H1 (cell line): Measurements from ENCODE around the gene CD300E.

Experiments used
- BACH1 ChIP-seq: IDR thresholded peaks from 2 replicates; pipeline ENCODE4 v1.6.1; 2012; ENCODE audit warnings: low read length, improper control_type of control experiment
- CBX5 ChIP-seq: fragments of 300-800, 300-1000 bp; sonication (generic); IDR thresholded peaks from 2 replicates; pipeline ENCODE4 v1.7.1; 2016; ENCODE audit warnings: antibody characterized with exemption, low read length, low read depth
- CHD1 ChIP-seq: IDR thresholded peaks from 2 replicates; pipeline ENCODE4 v1.6.1; 2012; ENCODE audit warnings: low read depth, low read length, improper control_type of control experiment
- CHD7 ChIP-seq: fragments of 300-600 bp; sonication (generic); IDR thresholded peaks from 2 replicates; pipeline ENCODE4 v1.7.1; 2012; ENCODE audit warnings: low read length, moderate library complexity, mild to moderate bottlenecking, inconsistent platforms; ENCODE audit not compliant: insufficient replicate concordance
- CREB1 ChIP-seq: IDR thresholded peaks from 2 replicates; pipeline ENCODE4 v1.6.1; 2012; ENCODE audit warnings: inconsistent platforms
- EZH2 ChIP-seq: fragments of 200-600 bp; sonication (generic); IDR thresholded peaks from 2 replicates; pipeline ENCODE4 v1.7.1; 2012; ENCODE audit warnings: low read depth, mild to moderate bottlenecking, moderate library complexity, low read length, inconsistent platforms; ENCODE audit not compliant: severe bottlenecking
- GABPA ChIP-seq: IDR thresholded peaks from 2 replicates; pipeline ENCODE4 v1.6.1; 2011; ENCODE audit warnings: mild to moderate bottlenecking, low read length, moderate library complexity, borderline replicate concordance; ENCODE audit not compliant: insufficient read depth
- JUN ChIP-seq: IDR thresholded peaks from 2 replicates; pipeline ENCODE4 v1.6.1; 2011; ENCODE audit warnings: low read depth, mild to moderate bottlenecking, improper control_type of control experiment, low read length
- NRF1 ChIP-seq: IDR thresholded peaks from 2 replicates; pipeline ENCODE4 v1.6.1; 2011; ENCODE audit warnings: mild to moderate bottlenecking, low read depth, low read length, improper control_type of control experiment
- POLR2A ChIP-seq, 2 experiments: IDR thresholded peaks; 1 replicate in 1 of 2; 2 replicates in 1 of 2; pipeline ENCODE4 v1.6.1; 2011; ENCODE audit warnings: low read depth in 2 of 2, low read length in 2 of 2, mild to moderate bottlenecking in 2 of 2; ENCODE audit errors: control extremely low read depth in 1 of 2
- YY1 ChIP-seq: IDR thresholded peaks from 2 replicates; pipeline ENCODE4 v1.6.1; 2011; ENCODE audit warnings: low read depth, mild to moderate bottlenecking, low read length
- TF ChIP-seq, protein P1 (sequence below): IDR thresholded peaks from 2 replicates; pipeline ENCODE4 v1.6.1; 2012; ENCODE audit warnings: inconsistent platforms
- TF ChIP-seq, protein P2 (sequence below), 3 experiments: IDR thresholded peaks; 1 replicate in 2 of 3; 2 replicates in 1 of 3; pipeline versions ENCODE4 v1.5.1 to v1.6.1; 2011; ENCODE audit warnings: low read length in 3 of 3, mild to moderate bottlenecking in 3 of 3, inconsistent platforms in 2 of 3, low read depth in 1 of 3, moderate library complexity in 1 of 3; ENCODE audit not compliant: insufficient read depth in 1 of 3; ENCODE audit errors: control extremely low read depth in 1 of 3

GRCh38 chr17:74566132-74566753 lies 57.3 kb downstream of the CD300E start:
- TF ChIP-seq, protein P1, sequence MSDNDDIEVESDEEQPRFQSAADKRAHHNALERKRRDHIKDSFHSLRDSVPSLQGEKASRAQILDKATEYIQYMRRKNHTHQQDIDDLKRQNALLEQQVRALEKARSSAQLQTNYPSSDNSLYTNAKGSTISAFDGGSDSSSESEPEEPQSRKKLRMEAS = no peak
- TF ChIP-seq EZH2 (no peak), CREB1 (no peak), YY1 (no peak), CHD7 (no peak), GABPA (no peak), CBX5 (no peak), JUN (no peak), CHD1 (no peak), NRF1 (no peak), BACH1 (no peak), POLR2A (IDR thresholded peaks at IDR 0.05; ENCODE audit: control extremely low read depth in 1 of 2, low read depth in 2 of 2, low read length in 2 of 2) (no peak)
- TF ChIP-seq, protein P2, sequence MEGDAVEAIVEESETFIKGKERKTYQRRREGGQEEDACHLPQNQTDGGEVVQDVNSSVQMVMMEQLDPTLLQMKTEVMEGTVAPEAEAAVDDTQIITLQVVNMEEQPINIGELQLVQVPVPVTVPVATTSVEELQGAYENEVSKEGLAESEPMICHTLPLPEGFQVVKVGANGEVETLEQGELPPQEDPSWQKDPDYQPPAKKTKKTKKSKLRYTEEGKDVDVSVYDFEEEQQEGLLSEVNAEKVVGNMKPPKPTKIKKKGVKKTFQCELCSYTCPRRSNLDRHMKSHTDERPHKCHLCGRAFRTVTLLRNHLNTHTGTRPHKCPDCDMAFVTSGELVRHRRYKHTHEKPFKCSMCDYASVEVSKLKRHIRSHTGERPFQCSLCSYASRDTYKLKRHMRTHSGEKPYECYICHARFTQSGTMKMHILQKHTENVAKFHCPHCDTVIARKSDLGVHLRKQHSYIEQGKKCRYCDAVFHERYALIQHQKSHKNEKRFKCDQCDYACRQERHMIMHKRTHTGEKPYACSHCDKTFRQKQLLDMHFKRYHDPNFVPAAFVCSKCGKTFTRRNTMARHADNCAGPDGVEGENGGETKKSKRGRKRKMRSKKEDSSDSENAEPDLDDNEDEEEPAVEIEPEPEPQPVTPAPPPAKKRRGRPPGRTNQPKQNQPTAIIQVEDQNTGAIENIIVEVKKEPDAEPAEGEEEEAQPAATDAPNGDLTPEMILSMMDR (IDR thresholded peaks at IDR 0.05; ENCODE audit: control extremely low read depth in 1 of 3, insufficient read depth in 1 of 3, low read depth in 1 of 3, low read length in 3 of 3) = peak; percentile 72 to 95 (median 76)
